AG09319 (cell line): ENCODE results near the gene SNTA1.

ENCODE experiments used
- DNase-seq: peaks from one replicate; pipeline ENCODE4 v3.0.0-alpha.2; 2010; ENCODE audit warnings: low read depth; ENCODE audit errors: extremely low read depth
- CTCF ChIP-seq: IDR thresholded peaks from 2 replicates; pipeline ENCODE4 v1.5.1; 2011; ENCODE audit warnings: low read depth, mild to moderate bottlenecking, inconsistent platforms, low read length, moderate library complexity

The SNTA1 gene

GRCh38 chr20:33373735-33374605 is 69.6 kb downstream of the SNTA1 start:
- no peak for TF ChIP-seq CTCF
- peak; percentile 46 for DNase-seq

GRCh38 chr20:33372993-33373441 is 70.5 kb downstream of the SNTA1 start:
- peak; percentile 2 for DNase-seq
- TF ChIP-seq CTCF, result no peak

GRCh38 chr20:33370291-33370690 is 73.3 kb downstream of the SNTA1 start:
- DNase-seq, result no peak
- TF ChIP-seq CTCF, result no peak

- TF ChIP-seq CTCF, result no peak
These were observed 80.7 kb downstream of the SNTA1 start for GRCh38 chr20:33362898-33363297.

GRCh38 chr20:33359399-33360261 is 83.9 kb downstream of the SNTA1 start:
- no peak for DNase-seq
- TF ChIP-seq CTCF, result no peak

More at GRCh38 chr20:33362898-33363297, 80.7 kb downstream of the SNTA1 start:
- no peak for DNase-seq
